Neural crest cell (in vitro differentiated cells): ENCODE results near the gene C16orf46. TPM values are rescaled to one million over a fixed set of nuclear protein-coding genes. Genes with fewer than 3 reads are reported as not detected.
"Not testable (repeated sequence)": the region's sequence is repeated elsewhere in the genome, so short reads cannot be mapped to it uniquely, and the experiment has no call there.

Experiments
- DNase-seq: peaks from one replicate; pipeline ENCODE4 v3.0.0; 2021; ENCODE audit warnings: low read depth, mixed read lengths, low spot score
- H3K27ac Mint-ChIP-seq: one replicate; pipeline ENCODE4 v1.8.0; 2021; ENCODE audit warnings: mild to moderate bottlenecking, mixed read lengths; ENCODE audit not compliant: unreplicated experiment
- H3K27me3 Mint-ChIP-seq: 2 replicates; pipeline ENCODE4 v1.8.0; 2021; ENCODE audit warnings: low read depth, mild to moderate bottlenecking, mixed read lengths
- H3K36me3 Mint-ChIP-seq: 2 replicates; pipeline ENCODE4 v1.8.0; 2021; ENCODE audit warnings: low read depth, mild to moderate bottlenecking, mixed read lengths
- H3K4me1 Mint-ChIP-seq: 2 replicates; pipeline ENCODE4 v1.8.0; 2021; ENCODE audit warnings: mixed read lengths
- H3K4me3 Mint-ChIP-seq: one replicate; pipeline ENCODE4 v1.8.0; 2021; ENCODE audit warnings: mild to moderate bottlenecking, mixed read lengths
- H3K9me3 Mint-ChIP-seq: 2 replicates; pipeline ENCODE4 v1.8.0; 2021; ENCODE audit warnings: mixed read lengths
- total RNA-seq: library from RNA; stranded (reverse); gene quantifications from 2 replicates; pipeline ENCODE4 v1.2.1, GENCODE V29; 2021
- TF ChIP-seq, protein P1 (sequence below): fragments of 200-600 bp; sonication (generic); conservative IDR thresholded peaks from 2 replicates; pipeline ENCODE4 v1.5.0; 2021; ENCODE audit warnings: antibody characterized with exemption, mild to moderate bottlenecking

Gene C16orf46
- total RNA-seq, 1 donor from 2014 or later = 2.1 TPM

DNA sequence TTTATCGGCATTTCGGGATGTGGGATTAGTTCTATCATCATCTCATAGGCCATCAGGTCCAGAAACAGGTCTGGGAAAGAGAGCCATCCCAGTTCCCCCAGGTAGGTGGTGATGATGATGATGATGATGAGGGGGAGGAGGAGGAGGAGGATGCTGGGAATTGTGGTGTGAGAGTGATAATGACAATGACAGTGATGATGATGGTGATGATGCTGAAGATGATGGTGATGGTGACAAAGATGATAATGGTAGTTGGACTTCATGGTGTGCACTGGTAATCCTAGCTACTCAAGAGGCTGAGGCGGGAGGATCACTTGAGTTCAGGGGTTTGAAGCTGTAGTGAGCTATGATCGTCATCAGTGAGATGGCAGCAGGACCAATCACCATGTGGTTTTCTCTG lies 35.4 kb upstream of the C16orf46 start:
- Mint-ChIP-seq H3K4me1 (peaks cover 5% of the 10 kb centered on the region), H3K9me3 (no peaks in the 10 kb centered on the region), H3K27ac (no peak overlapping the region), H3K36me3 (no peaks in the 10 kb centered on the region), H3K27me3 (no peaks in the 10 kb centered on the region), H3K4me3 (no peak overlapping the region)
- no peak for DNase-seq
- TF ChIP-seq, protein P1, sequence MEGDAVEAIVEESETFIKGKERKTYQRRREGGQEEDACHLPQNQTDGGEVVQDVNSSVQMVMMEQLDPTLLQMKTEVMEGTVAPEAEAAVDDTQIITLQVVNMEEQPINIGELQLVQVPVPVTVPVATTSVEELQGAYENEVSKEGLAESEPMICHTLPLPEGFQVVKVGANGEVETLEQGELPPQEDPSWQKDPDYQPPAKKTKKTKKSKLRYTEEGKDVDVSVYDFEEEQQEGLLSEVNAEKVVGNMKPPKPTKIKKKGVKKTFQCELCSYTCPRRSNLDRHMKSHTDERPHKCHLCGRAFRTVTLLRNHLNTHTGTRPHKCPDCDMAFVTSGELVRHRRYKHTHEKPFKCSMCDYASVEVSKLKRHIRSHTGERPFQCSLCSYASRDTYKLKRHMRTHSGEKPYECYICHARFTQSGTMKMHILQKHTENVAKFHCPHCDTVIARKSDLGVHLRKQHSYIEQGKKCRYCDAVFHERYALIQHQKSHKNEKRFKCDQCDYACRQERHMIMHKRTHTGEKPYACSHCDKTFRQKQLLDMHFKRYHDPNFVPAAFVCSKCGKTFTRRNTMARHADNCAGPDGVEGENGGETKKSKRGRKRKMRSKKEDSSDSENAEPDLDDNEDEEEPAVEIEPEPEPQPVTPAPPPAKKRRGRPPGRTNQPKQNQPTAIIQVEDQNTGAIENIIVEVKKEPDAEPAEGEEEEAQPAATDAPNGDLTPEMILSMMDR = no peak

DNA sequence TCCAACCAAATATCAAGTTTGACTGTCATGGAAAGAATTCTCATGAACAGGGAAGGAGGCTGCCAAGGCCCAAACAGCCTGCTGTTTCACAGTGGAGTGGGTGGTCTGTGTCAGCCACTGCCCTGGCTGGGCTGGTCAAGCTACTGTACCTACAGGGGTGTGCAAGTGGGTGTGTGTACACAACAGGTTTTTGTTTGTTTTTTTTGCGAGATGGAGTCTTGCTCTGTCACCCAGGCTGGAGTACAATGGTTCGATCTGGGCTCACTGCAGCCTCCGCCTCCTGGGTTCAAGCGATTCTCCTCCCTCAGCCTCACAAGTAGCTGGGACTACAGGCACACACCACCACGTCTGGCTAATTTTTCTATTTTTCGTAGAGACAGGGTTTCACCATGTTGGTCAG lies 32.2 kb upstream of the C16orf46 start:
- not testable (repeated sequence) for DNase-seq, H3K27me3 Mint-ChIP-seq, H3K9me3 Mint-ChIP-seq, H3K36me3 Mint-ChIP-seq, H3K27ac Mint-ChIP-seq, H3K4me3 Mint-ChIP-seq
- peaks cover 14% of the 10 kb centered on the region for H3K4me1 Mint-ChIP-seq

DNA sequence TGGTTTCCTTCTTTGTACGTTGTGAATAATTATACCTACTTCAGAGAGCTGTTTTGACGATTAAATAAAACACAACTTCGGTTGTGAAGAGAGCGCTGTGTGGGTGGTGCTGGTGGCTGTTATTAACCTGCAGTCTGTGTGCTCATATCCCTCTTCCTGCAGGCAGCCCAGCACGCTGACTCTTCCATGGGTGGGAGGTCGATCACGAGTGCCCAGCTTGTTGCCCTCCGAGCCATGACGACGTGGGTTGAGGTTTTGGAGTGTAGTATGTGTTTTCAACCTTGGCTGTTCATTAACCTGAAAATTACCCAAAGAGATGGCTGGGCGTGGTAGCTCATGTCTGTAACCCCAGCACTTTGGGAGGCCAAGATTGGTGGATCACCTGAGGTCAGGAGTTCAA lies 30.5 kb upstream of the C16orf46 start:
- Mint-ChIP-seq H3K4me3 (no peak overlapping the region), H3K9me3 (no peaks in the 10 kb centered on the region), H3K27ac (no peak overlapping the region), H3K27me3 (no peaks in the 10 kb centered on the region), H3K36me3 (no peaks in the 10 kb centered on the region), H3K4me1 (peaks cover 14% of the 10 kb centered on the region)
- TF ChIP-seq, protein P1 = no peak
- DNase-seq = no peak

DNA sequence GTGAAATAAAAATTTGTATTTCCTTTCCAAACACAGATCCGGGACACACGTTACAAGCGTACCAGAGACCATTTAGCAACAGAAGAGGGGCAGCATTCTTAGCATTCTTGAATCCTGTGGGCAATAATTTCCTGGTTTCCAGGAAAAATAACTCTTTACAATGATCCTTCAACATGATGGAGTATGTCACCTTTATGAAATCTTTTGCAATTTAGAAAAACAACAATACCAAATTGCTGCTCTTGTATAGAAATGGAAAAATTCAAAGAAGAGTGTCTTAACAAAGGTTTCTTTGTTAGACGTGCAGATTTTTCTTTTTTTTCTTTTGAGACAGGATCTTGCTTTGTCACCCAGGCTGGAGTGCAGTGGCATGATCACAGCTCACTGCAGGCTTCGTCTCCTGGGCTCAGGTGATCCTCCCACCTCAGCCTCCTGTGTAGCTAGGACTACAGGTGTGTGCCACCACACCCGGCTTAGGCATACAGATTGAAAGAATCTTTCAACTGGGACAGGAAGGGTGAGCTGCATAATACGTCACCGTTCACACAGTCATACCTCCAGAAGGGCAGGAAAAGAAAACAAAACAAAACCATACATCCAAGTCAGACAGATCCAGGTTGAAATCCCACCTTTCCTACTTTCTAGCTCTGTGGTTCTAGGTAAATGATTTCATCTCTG lies 29.9 kb upstream of the C16orf46 start:
- Mint-ChIP-seq H3K9me3 (no peaks in the 10 kb centered on the region), H3K27ac (peak overlapping the region; percentile 94), H3K4me1 (peaks cover 14% of the 10 kb centered on the region), H3K36me3 (no peaks in the 10 kb centered on the region), H3K4me3 (no peak overlapping the region), H3K27me3 (no peaks in the 10 kb centered on the region)
- TF ChIP-seq, protein P1 = no peak
- DNase-seq = no peak

DNA sequence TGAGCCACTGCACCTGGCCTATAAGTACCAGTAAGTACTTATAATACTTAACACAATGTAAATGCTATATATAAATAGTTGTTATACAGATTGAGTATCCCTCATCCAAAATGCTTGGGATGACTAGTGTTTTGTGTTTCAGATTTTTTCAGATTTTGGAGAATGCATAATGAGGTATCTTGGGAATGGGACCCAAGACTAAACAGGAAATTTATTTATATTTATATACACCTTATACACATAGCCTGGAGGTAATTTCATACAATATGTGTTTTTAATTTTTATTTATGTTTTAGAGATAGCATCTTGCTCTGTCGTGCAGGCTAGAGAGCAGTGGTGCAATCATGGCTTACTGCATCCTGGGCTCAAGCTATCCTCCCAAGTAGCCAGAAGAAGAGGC lies 28.9 kb upstream of the C16orf46 start:
- no peaks in the 10 kb centered on the region for H3K9me3 Mint-ChIP-seq
- no peaks in the 10 kb centered on the region for H3K36me3 Mint-ChIP-seq
- TF ChIP-seq, protein P1 = no peak
- H3K27ac Mint-ChIP-seq = no peak overlapping the region
- no peak for DNase-seq
- H3K27me3 Mint-ChIP-seq = no peaks in the 10 kb centered on the region
- H3K4me3 Mint-ChIP-seq = no peak overlapping the region
- peaks cover 14% of the 10 kb centered on the region for H3K4me1 Mint-ChIP-seq

DNA sequence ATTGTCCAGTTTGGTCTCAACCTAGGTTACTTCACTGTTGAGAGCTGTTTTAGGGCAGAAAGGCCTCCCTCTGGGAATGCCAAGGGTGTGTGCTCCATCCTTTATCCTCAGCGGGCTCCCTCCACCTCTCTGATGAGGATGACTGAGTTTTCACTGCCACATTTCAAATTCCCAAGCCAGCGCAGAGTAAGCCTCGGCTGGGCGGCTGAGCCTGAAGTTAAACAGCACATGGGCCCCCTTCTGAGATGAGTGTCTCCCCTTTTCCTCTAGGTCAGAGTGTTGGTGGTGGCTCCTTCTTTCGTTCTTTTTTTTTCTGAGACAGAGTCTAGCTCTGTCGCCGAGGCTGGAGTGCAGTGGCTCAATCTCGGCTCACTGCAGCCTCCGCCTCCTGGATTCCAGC lies 24.7 kb upstream of the C16orf46 start:
- DNase-seq = no peak
- Mint-ChIP-seq H3K4me1 (peaks cover 3% of the 10 kb centered on the region), H3K27me3 (no peaks in the 10 kb centered on the region), H3K36me3 (no peaks in the 10 kb centered on the region), H3K4me3 (no peak overlapping the region), H3K27ac (no peak overlapping the region), H3K9me3 (no peaks in the 10 kb centered on the region)
- TF ChIP-seq, protein P1 = no peak
